NOMO-1 (cell line): ENCODE results near the gene ROBO1.

Source experiments
- DNase-seq, 2 experiments: peaks; one replicate each; lab custom pipeline; 2025; ENCODE audit not compliant: unreplicated experiment in 2 of 2; lab: John Stamatoyannopoulos, UW

The ROBO1 gene

DNA sequence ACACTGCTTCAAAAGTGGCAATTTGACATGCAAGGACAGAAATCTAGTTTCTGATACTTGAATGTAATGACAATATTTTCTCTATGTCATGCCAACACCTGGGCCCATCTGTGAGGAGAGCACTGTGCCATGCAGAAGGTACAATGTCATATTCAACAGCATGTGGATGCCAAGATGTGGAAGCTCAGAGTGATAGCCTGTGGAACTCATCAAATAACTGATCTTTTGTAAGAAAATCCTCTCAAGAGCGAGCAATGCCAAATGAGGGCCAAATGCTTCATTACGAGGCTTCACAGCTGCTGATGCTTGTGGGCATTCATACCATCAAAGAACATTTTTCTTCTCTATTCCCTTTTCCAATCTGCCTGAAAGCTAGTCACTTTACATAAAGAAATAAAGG lies 95.1 kb downstream of the ROBO1 start:
- no peak for DNase-seq

DNA sequence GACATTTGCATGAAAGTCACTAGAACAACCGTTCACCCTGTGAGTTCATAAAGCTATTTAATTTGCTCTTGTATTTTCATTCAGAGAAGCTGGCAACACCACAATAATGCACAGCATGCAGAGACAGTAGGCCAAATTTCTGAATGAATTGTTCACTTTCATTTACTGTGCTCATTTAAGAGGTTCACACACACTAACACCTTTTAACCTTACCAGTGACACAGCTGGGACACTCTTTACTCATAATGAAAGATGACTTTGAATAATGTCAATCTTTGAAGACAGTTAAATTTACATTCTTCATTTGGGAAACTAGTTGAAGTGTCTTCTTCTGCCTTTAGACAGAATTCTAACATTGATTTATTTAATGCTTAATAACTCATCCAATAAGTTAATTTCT lies 95.7 kb downstream of the ROBO1 start:
- DNase-seq: no peak

DNA sequence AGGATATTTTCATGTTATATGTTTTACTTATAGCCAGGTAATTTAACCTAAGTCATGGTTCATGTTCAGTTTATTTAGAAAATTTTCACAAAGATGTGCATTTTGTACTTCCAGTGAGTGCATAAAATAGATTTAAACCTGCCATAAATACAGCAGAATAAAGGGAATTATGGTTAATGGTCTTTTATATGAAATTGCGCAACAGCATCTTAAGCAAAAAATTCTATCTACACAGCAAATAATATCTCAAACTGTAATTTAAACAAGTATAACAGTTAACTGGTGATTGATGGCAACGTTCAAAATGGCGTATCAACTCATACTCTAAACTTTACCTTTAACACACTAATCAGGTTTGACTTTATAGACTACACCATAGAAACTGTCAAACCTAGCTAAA lies 97.6 kb downstream of the ROBO1 start:
- DNase-seq: no peak

DNA sequence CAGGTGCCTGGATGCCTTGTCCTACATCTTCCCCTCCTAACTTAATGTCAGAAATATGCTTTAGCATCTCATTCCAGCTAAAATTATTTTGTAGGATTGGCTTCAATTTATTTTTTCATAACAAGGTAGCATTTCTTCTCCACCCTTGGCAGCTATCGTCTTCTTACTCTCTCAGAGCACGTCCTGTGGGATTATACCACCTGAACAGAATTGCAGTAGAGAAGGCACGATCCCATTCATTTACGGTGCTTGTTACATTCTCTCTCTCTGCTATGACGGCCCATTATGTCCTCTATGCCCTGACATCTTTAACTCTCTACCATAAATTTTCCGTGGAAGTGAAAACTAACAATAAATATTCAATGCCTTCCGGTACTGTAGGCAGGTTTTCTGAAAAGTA lies 103.3 kb downstream of the ROBO1 start:
- no peak for DNase-seq

DNA sequence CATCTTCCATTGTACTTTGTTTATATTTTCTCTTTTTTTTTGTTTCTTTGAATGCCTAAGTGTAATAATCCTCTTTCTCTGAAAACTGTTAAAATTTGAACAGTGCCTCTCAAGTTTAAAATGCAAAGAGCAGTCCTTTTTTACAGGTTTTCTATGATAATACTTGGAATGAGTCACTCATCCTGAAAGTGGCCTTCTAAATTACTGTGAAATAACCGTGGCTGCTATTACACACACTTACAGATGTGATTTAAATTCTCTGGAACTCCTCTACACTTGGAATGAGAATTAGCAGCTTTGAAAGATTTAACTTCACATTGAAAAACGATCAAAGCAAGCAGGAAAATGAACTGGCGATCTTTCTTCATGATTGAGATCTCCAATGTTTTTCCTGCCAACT lies 105.9 kb downstream of the ROBO1 start:
- no peak for DNase-seq

DNA sequence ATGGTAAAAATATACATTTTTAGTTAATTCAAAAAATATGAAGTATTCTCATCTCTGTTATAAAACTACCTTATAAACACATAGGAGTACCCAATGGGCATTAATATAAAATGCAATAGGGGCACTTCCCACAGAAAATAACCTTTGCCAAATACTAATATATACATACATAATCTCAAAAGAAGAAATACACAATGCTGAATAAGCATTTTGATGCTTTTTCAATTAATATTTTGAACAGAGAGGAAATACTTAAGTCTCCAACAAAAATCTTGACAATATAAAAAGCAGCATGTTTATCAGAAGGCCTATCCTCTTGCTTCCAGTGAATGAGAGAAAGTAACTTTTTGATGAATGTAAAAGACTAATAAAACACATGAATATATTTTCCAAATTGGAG lies 110.7 kb downstream of the ROBO1 start:
- no peak for DNase-seq

DNA sequence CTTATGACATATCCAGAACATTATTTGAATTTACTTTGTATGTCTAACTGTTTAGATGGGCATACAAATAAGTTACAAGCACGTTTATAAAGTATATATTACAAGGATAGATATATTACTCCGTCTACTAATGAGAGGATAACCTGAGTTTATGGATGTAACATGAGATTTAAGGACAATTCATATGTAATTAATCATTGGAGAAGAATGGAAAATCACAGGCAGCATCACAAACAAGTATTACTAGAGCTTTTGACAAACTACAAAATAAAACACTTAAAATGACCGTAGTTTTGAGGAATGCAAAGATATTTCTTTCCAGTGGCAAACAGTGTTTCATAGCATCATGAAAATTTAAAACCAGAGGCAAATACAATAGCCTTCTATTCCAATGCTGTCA lies 113.8 kb downstream of the ROBO1 start:
- DNase-seq: no peak

DNA sequence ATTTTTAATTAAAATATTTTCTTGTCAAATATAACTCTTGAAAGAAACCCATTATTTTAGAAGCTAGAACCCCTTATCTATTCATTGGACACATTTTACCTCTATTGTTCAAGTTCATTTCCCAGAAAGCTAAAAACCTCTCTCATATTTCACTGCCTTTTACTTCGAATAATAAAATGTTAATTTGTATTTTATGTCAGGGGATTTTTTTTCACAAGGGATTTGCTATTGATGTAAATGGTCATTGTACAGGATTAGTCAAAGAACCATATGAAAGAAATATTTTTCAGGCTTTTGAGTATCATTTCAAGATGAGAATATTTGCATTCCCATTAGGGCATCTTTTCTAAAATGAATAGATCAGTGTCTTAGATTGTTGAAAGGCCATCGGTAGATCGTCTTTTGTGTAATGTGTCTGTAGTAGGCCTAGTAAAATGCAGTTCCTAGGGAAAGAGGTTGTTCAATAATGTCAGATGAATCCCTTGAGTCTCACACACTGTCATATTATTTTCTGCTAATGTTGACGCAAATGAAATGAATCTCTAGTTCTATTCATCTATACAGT lies 114.5 kb downstream of the ROBO1 start:
- DNase-seq: no peak

DNA sequence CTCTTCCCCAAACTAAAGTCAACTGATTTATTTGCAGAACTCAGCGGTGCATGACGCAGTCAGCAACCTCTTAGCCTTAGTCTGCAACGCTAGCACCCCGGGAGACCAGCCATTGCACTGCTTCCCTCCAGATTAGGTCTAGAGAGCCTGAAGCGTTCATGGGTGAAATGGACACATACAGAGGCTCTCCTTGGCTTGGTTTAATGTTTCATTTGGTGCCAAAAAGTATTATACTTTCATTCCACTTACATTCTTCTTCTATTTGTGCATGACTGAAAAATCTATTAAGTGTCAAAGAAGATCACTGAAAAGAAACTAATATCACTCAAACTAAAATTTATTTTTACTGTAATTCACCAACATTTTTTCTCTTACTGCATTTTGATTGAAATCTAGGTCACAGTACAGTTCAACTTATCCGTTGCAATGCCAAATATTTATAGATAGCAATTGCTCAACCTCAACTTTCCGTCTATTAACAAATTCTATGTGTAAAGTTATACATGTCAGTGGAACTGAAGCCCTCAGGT lies 116.2 kb downstream of the ROBO1 start:
- no peak for DNase-seq

DNA sequence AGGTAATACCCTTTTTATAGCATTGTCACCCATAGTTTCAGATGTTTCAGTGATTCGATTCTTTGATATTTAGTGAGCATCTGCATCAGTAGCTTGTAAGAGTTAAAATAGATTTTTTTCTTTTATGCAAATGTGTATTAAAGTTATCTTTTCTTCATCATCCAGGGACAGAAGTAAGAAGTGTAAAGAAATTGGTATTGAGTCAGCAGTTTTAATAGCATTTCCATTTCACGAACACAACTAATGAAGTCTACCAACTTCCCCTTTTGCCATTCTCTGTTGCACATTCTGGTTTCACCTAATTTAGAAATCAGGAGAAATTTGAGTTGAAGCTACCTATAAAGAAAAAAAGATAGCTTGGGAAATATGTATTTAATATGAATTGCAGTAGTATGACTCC lies 127.9 kb downstream of the ROBO1 start:
- no peak for DNase-seq

DNA sequence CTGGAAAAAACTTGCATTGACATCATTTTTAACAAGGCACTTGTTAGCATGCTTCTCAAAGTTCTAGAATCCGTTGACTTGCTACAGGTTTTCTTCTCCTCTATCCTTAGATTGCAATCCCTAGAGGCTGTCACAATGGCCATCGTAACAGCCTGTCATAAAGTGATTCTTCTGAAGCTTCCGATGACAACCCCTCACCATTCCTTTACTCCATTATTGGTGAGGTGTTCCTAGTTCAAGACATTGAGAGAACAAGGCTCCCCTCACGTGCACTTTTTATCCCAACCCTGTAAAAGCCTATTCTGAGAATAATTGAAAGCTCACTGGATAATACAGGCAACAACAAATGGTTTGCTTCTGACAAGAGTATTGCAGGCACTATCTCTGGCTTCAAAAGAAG lies 131.4 kb downstream of the ROBO1 start:
- no peak for DNase-seq

DNA sequence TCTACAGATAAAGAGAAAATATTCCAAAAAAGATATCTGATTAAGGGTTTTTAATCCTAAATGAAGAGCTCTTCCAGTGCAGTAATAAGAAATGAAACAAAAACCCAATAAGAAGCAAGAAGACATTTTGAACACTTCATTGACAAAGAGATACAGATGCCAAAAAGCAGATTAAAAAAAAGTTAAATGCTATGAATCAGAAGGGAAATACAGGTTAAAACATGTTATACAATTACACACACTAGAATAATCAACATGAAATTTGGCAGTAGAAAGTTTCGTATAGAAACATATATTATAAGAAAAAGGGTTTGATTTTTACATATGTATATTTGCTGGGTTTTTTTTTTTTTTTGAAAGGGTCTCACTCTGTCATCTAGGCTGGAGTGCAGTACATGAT lies 135.0 kb downstream of the ROBO1 start:
- DNase-seq: no peak

DNA sequence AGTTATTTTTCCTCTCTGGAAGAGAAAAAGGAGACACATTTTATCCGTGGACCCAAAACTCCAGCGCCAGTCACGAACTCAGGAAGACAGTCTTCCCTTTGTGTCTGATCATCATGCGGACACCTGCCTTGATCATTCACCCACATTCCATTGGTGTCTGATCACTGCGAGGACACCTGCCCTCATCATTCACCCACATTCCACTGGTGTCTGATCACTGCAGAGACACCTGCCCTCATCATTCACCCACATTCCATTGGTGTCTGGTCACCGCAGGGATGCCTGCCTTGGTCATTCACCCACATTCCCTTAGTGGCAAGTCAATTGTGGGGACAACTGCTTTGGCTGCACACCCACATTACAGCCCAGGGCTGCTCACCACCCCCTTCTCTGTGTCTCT lies 148.9 kb downstream of the ROBO1 start:
- DNase-seq: no peak

DNA sequence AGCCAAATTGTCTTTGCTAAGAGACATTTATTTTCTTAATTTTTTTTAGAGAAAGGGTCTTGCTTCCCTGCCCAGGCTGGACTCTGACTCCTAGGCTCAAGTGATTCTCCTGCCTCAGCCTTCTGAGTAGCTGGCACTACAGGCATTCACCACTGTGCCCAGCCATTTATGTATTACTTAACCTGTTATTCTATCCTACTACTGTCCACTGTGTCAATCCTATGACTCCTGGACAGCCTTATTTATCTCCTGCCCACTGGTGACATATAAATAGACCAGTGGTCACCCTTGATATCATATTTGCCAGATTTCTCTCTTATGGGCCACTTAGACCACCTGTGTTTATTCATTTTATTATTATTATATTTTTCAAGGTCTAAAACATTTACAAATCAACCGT lies 161.4 kb downstream of the ROBO1 start:
- no peak for DNase-seq

DNA sequence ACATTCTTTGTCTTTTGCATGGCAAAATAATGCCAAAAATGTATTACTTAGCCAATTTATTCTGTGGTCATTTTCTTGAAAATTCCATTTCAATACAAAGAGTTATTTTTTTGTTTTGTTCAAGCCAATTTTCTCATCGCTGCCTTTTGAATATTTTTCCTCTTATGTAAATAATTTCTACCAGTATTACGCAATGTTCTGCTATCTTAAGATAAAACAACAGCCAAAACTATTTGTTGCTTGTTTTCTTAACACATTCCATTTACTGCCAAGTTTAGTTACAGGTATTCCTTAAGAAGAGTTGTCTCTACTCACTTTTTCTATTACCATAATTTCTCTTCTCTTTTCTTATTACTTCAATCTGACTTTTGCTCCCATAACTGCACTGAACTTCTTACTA lies 163.1 kb downstream of the ROBO1 start:
- DNase-seq: no peak

DNA sequence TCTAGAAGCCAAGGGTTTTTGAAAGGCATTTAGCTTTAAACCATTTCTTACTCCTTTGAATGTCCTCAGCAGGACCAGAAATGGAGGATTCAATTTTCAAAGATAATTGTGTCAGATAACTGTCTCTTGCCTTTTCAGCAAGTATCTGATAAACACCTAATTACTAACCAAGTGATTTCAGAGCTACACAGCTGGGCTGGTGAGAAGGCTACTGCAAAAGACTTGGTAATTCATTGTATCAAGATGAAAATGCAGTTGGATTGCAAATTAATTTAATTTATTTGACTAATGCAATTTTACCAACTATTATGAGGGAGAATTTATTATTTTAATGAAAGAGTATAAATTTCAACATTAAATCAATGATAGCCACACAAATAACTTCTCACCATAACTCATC lies 165.4 kb downstream of the ROBO1 start:
- DNase-seq: no peak

DNA sequence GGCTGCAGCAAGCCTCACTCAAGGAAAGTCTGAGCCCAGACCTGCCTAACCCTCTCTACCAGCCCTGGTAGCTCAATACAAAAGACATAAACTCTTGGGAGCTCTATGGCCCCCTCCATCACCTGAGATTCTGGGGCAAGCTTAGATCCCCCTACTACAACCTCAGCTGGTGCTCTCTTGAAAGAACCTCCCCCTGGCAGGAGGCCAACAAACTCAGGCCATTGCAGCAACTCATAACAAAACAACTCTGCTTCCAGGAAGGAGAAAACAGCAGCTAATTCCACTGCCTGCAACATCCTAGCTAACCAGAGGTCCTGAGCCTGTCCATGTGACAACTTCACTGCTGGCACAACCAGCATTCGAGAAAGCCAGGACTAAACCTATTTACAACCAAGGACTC lies 169.2 kb downstream of the ROBO1 start:
- DNase-seq: no peak

DNA sequence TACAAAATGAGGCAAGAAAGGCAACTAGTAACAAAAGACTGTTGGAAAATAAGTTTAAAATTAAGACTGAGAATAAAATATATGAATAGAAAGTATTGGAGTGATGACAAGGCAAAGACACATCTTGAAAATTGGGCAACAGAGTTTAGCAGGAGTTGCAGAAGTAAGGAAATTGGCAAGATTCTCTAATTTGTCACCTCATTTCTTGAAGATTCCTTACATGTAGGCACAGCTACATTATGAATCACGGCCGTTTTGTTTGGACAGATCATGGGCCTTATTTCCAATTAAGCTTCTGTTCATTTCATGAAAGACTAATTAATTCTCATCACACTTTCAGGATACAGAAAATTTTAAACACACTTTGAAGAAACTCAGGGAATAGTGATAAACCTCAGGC lies 170.1 kb downstream of the ROBO1 start:
- no peak for DNase-seq

DNA sequence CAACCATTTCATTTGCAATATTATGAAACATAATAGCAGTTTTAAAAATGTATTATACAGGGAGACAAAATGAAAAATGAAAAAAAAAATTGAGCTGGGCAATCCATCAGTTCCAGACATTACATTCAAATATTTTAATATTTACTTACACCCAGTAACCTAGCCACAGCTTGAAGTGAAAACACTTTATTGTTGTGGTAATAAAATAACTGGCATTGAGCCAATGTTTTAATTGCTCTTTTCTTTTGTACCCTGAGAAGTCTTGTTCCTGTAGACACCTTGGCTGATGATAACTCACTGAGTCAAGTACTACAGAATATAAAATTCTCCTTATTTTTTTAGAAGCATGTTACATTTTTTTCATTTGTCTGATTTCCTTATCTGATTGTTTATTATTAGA lies 180.6 kb downstream of the ROBO1 start:
- no peak for DNase-seq

DNA sequence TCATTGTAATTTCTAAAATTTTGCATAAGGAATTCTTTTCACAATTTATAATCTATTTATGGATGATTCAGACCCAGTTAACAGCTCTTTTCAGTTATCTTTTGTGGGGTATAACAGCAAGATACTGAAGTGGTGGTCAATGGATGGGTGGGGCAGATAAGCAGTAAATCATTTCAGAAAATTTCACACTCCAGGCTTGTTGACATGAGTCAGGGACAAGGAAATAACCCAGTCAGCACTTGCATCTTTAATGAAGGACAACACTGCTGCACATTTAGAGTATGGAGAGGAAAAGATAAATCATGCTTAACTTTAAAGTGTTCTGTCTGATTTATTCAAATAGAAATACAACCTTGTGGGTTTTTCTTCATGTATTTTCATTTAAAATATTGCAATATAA lies 181.6 kb downstream of the ROBO1 start:
- DNase-seq: no peak

DNA sequence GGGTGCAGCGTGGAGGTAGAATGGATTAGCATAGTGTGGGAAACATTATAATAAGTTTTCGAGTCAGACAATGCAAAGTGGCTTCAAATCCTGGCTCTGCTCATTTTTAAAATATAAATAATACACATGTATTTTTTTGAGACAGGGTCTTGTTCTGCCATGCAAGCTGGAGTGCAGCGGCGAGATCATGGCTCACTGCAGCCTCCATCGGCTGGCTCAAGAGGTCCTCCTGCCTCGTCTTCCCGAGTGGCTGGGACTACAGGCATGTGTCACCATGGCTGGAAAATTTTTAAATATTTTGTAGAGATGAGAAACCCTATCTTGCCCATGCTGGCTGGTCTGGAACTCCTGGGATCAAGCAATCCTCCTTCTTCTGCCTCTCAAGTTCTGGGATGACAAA lies 194.9 kb downstream of the ROBO1 start:
- DNase-seq: no peak

DNA sequence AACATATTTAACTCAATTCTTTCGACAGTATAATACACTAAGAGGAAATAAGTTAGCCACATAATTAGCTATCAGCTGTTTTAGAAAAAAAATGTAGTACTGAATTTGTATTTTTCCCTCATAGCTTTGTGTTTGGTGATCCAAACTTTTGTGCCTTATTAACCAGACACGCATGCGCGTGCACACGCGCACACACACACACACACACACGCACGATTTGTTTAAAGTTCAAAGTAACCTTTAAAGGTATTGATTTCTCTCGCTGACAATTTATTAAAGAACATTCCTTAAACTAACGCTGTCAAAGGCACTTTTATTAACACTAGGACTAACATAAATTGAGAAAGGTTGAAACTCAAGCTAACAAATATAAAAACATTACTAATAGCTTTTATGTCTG lies 198.9 kb downstream of the ROBO1 start:
- DNase-seq: no peak

DNA sequence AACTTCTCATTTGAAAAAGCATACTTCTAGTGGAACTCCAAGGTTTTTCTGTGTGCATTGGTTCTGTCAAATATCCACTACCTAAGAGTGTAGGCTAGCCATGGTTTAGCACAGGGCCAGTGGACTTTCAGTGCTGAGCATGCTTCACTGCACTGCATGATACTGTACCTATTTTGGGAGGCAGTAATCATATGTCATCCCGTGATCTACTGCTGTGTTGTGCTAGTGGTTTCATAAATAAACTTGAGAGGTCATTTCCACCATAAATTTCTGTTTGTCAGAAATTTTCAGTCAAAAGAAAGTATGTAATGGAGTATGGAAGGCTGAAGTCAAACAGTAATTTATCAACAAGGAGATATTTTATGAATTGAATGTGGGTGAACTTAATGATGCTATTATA lies 203.6 kb downstream of the ROBO1 start:
- DNase-seq: no peak
